HG03571 (cell line): Measurements from ENCODE around the gene INPP5A.
"Not testable (repeated sequence)": the region's sequence is repeated elsewhere in the genome, so short reads cannot be mapped to it uniquely, and the experiment has no call there.

Experiments used
- ATAC-seq: cut with Tn5 transposase; IDR thresholded peaks from one replicate; pipeline ENCODE4 v1.9.1; 2021; ENCODE audit not compliant: unreplicated experiment

The INPP5A gene

GRCh38 chr10:132808383-132809231 is 271.0 kb downstream of the INPP5A start:
- no peak for ATAC-seq

GRCh38 chr10:132809232-132810140 is 271.9 kb downstream of the INPP5A start:
- ATAC-seq, result no peak

GRCh38 chr10:132810141-132810806 is 272.7 kb downstream of the INPP5A start:
- no peak for ATAC-seq

- ATAC-seq, result no peak
Observed at GRCh38 chr10:132810807-132811700, 273.5 kb downstream of the INPP5A start.

- no peak for ATAC-seq
Observed at GRCh38 chr10:132811891-132812481, 274.4 kb downstream of the INPP5A start.

- no peak for ATAC-seq
Observed at GRCh38 chr10:132812520-132812919, 274.9 kb downstream of the INPP5A start.

- ATAC-seq, result no peak
Observed at GRCh38 chr10:132813001-132813401, 275.4 kb downstream of the INPP5A start.

GRCh38 chr10:132813560-132814468 is 276.2 kb downstream of the INPP5A start:
- ATAC-seq, result no peak

GRCh38 chr10:132814469-132814856 is 276.9 kb downstream of the INPP5A start:
- no peak for ATAC-seq

GRCh38 chr10:132815168-132815857 is 277.7 kb downstream of the INPP5A start:
- no peak for ATAC-seq

GRCh38 chr10:132816718-132817117 is 279.1 kb downstream of the INPP5A start:
- no peak for ATAC-seq

- ATAC-seq, result no peak
Observed at GRCh38 chr10:132817701-132818211, 280.2 kb downstream of the INPP5A start.

- no peak for ATAC-seq
Observed at GRCh38 chr10:132820056-132820455, 282.5 kb downstream of the INPP5A start.

GRCh38 chr10:132825783-132826523 is 288.4 kb downstream of the INPP5A start:
- ATAC-seq, result not testable (repeated sequence)

GRCh38 chr10:132826524-132827422 is 289.2 kb downstream of the INPP5A start:
- no peak for ATAC-seq

GRCh38 chr10:132827423-132827789 is 289.8 kb downstream of the INPP5A start:
- ATAC-seq, result no peak
